ENCODE data around the gene SPRED2. TPM values are rescaled to one million over a fixed set of nuclear protein-coding genes. Genes with fewer than 3 reads are reported as not detected.

The SPRED2 gene
- total and polyA plus RNA-seq, 8 donors: 6.2 to 20.0 (median 15.2) TPM

DNA sequence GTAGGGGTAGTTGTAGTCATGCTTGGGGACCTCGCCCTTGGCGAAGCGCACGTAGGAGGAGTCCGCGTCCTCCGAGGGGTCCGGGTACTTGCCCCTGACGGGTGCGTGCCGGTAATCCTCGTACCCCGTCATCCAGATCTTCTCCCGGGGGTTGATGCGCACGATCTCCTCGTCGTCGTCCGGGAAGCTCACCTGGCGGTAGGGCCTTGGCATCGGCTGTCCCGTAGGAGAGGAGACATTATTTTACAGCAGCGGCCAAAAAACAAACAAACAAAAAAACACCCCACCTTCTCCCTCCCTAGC is 118.5 kb downstream of the SPRED2 start:
- Histone ChIP-seq H3K36me3 (peaks cover 0 to 34% (median 6%) of the 10 kb centered on the region in 3 donors), H3K27ac (no peak overlapping the region), H3K9me3 (no peaks in the 10 kb centered on the region), H3K4me1 (peaks cover 0 to 4% (median 2%) of the 10 kb centered on the region in 3 donors), H3K4me3 (no peak overlapping the region), H3K27me3 (no peaks in the 10 kb centered on the region)
- TF ChIP-seq, protein P1, sequence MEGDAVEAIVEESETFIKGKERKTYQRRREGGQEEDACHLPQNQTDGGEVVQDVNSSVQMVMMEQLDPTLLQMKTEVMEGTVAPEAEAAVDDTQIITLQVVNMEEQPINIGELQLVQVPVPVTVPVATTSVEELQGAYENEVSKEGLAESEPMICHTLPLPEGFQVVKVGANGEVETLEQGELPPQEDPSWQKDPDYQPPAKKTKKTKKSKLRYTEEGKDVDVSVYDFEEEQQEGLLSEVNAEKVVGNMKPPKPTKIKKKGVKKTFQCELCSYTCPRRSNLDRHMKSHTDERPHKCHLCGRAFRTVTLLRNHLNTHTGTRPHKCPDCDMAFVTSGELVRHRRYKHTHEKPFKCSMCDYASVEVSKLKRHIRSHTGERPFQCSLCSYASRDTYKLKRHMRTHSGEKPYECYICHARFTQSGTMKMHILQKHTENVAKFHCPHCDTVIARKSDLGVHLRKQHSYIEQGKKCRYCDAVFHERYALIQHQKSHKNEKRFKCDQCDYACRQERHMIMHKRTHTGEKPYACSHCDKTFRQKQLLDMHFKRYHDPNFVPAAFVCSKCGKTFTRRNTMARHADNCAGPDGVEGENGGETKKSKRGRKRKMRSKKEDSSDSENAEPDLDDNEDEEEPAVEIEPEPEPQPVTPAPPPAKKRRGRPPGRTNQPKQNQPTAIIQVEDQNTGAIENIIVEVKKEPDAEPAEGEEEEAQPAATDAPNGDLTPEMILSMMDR (IDR thresholded peaks at IDR 0.05): no peak
- no peak for ATAC-seq
- peak in 1 of 6 donors; percentile 52 for DNase-seq
- 96 to 99% methylated on average over 24 of the region's 24 CpGs for WGBS, 2 donors
- FAIRE-seq: no peak
- intact Hi-C loops (cut with DNase I): no loop called here

DNA sequence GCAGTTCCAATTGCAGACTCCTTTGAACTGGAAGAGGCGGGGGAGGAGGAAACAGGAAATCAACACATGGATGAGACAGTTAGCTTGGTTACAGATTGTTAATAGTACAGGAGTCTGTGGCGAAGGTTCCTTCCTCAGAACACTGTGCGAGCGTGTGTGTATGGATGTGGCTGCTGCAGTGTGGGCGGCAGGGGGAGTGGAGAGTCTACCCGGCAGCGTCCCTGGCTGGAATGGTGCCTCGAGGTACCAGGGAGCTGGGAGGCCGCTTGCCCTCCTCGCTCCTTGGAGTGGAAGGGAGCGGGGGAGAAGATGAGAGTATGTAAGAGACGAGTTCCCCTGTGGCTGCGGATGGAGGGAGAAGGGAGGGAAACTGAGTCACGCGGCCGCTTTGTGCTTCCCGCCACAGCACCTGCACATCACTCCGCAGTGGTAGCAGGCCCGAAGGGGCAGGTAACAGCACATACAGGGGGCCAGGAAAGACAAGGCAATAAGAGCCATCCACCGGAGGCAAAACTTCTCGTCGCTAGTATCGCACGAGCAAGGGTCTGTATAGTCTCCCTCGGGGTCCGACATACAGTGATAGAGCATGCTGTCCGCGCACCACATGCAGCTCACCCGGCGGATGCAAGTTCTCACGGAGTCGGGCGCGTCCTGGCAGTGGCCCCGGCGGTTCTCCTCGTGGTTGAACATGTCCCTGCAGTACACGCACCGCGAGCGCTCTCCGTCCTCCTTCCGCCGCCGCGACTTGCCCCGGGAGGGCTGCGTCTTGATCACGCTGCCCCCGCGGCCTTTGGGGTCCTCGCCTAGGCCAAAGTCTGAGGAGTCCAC is 119.1 kb downstream of the SPRED2 start:
- Histone ChIP-seq H3K27me3 (no peaks in the 10 kb centered on the region), H3K4me1 (peaks cover 0 to 4% (median 2%) of the 10 kb centered on the region in 3 donors), H3K4me3 (no peak overlapping the region), H3K36me3 (peaks cover 0 to 34% (median 6%) of the 10 kb centered on the region in 3 donors), H3K27ac (no peak overlapping the region), H3K9me3 (no peaks in the 10 kb centered on the region)
- no peak for FAIRE-seq
- TF ChIP-seq, protein P1 (IDR thresholded peaks at IDR 0.05): no peak
- 95 to 96% methylated on average over 52 of the region's 52 CpGs for WGBS, 2 donors
- ATAC-seq: no peak
- intact Hi-C loops (cut with DNase I): no loop called here
- peak in 2 of 6 donors; percentile 28 to 50 for DNase-seq

- TF ChIP-seq, protein P1 (IDR thresholded peaks at IDR 0.05): no peak
- H3K27ac ChIP-seq: no peak overlapping the region
- FAIRE-seq (no peak), DNase-seq (no peak), ATAC-seq (peak in 3 of 4 donors; percentile 22 to 65 (median 64))
- peaks cover 0 to 4% (median 2%) of the 10 kb centered on the region in 3 donors for H3K4me1 ChIP-seq
- H3K27me3 ChIP-seq: no peaks in the 10 kb centered on the region
- WGBS, 2 donors: 72 to 77% methylated on average over 7 of the region's 7 CpGs
- intact Hi-C loops (cut with DNase I): no loop called here
- H3K36me3 ChIP-seq: peaks cover 0 to 34% (median 6%) of the 10 kb centered on the region in 3 donors
- no peaks in the 10 kb centered on the region for H3K9me3 ChIP-seq
- no peak overlapping the region for H3K4me3 ChIP-seq
These were observed 120.8 kb downstream of the SPRED2 start for GRCh38 chr2:65311596-65311995.

DNA sequence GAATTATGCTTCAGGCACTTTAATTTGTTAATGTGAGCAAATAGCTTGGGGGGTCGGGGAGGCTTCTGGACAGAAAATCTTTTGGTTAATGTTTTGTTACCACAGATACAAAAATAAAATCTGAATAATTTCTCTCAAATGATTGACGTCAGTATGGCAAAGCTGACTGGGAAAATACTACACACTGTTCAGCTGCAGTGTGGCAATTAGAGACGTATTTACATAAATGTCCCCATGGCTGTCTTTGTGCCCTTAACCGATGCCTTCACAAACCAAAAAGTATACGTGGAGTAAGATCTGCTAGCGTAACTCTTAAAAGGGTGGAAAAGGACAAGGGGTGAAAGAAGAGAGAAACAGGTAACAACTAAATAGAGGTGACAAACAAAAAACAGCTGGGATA is 121.3 kb downstream of the SPRED2 start:
- H3K36me3 ChIP-seq: peaks cover 0 to 34% (median 6%) of the 10 kb centered on the region in 3 donors
- H3K9me3 ChIP-seq: no peaks in the 10 kb centered on the region
- DNase-seq (no peak), FAIRE-seq (no peak), ATAC-seq (peak; percentile 28 to 67 (median 60))
- no peak overlapping the region for H3K4me3 ChIP-seq
- H3K27me3 ChIP-seq: no peaks in the 10 kb centered on the region
- intact Hi-C loops (cut with DNase I): no loop called here
- WGBS, 2 donors: 43 to 49% methylated on average over 6 of the region's 6 CpGs
- TF ChIP-seq, protein P1 (IDR thresholded peaks at IDR 0.05): no peak
- H3K27ac ChIP-seq: peak overlapping the region in 1 of 4 donors; percentile 2
- peaks cover 0 to 4% (median 2%) of the 10 kb centered on the region in 3 donors for H3K4me1 ChIP-seq

DNA sequence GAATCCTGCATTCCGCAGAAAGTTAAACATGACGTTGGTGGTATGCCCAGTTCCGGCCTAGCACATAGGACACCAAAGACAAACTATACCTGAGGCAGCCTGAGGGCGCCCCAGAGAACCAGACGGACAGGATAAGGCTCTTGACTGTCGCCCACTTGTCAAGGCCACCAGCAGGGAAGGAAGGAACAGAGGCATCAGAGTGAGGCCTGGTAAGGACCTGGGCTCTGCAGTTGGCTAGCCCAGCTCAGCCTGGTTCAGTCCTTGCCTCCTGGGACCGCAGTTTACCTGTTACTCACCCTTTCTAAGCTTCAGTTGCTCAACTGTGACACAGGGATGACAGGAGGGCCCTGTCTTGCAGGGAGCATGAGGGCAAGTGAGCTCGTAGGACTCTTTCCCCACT is 122.7 kb downstream of the SPRED2 start:
- H3K27me3 ChIP-seq: no peaks in the 10 kb centered on the region
- no peaks in the 10 kb centered on the region for H3K9me3 ChIP-seq
- no peak for DNase-seq
- WGBS, 2 donors: 54 to 77% methylated on average over 8 of the region's 8 CpGs
- peaks cover 0 to 30% (median 6%) of the 10 kb centered on the region in 3 donors for H3K36me3 ChIP-seq
- FAIRE-seq: no peak
- intact Hi-C loops (cut with DNase I): no loop called here
- peak overlapping the region in 1 of 4 donors; percentile 8 for H3K27ac ChIP-seq
- TF ChIP-seq, protein P1 (IDR thresholded peaks at IDR 0.05): no peak
- ATAC-seq: peak; percentile 9 to 61 (median 57)
- H3K4me1 ChIP-seq: peaks cover 0 to 4% (median 2%) of the 10 kb centered on the region in 3 donors
- H3K4me3 ChIP-seq: no peak overlapping the region

All from pancreas (tissue), 10 donors.